HepG2 (cell line): ENCODE data around the gene TUBA4A. TPM values are rescaled to one million over a fixed set of nuclear protein-coding genes. Genes with fewer than 3 reads are reported as not detected.

Experiments used
- CBFB ChIP-seq: sonication (generic); formaldehyde crosslinking; IDR thresholded peaks from 2 replicates; pipeline ENCODE4 v1.4.0; 2020; ENCODE audit warnings: missing genetic modification reagents
- EED ChIP-seq: sonication (generic); formaldehyde crosslinking; IDR thresholded peaks from 2 replicates; pipeline ENCODE4 v1.5.0; 2020; ENCODE audit warnings: mild to moderate bottlenecking, missing genetic modification reagents
- IRF1 ChIP-seq: sonication (generic); formaldehyde crosslinking; IDR thresholded peaks from 2 replicates; pipeline ENCODE4 v1.4.0; 2020; ENCODE audit warnings: low read depth, mild to moderate bottlenecking, missing genetic modification reagents
- MED13 ChIP-seq: sonication (generic); formaldehyde crosslinking; IDR thresholded peaks from 2 replicates; pipeline ENCODE4 v1.5.0; 2020; ENCODE audit warnings: missing genetic modification reagents
- MNT ChIP-seq: fragments of 450-650 bp; IDR thresholded peaks from 2 replicates; pipeline ENCODE4 v1.6.1; 2016
- MYC ChIP-seq: sonication (generic); formaldehyde crosslinking; IDR thresholded peaks from 2 replicates; pipeline ENCODE4 v1.9.0; 2021; ENCODE audit warnings: missing genetic modification reagents, borderline replicate concordance
- NFE2L2 ChIP-seq: fragments of 150-350 bp; IDR thresholded peaks from 2 replicates; pipeline ENCODE4 v1.6.1; 2014; ENCODE audit warnings: low read length
- NR3C1 ChIP-seq: sonication (generic); formaldehyde crosslinking; IDR thresholded peaks from 2 replicates; pipeline ENCODE4 v1.4.0; 2020; ENCODE audit warnings: missing genetic modification reagents
- SYNCRIP ChIP-seq: fragments of 200-400 bp; formaldehyde crosslinking; IDR thresholded peaks from 2 replicates; pipeline ENCODE4 v1.6.1; 2018; ENCODE audit warnings: mild to moderate bottlenecking, low read depth, low read length; ENCODE audit not compliant: insufficient read depth
- TAF1 ChIP-seq: sonication (generic); formaldehyde crosslinking; IDR thresholded peaks from 2 replicates; pipeline ENCODE4 v1.4.0; 2020; ENCODE audit warnings: missing genetic modification reagents
- THAP9 ChIP-seq: sonication (generic); formaldehyde crosslinking; IDR thresholded peaks from 2 replicates; pipeline ENCODE4; 2020; ENCODE audit warnings: missing genetic modification reagents, mild to moderate bottlenecking, borderline replicate concordance
- TRIM24 ChIP-seq: sonication (generic); formaldehyde crosslinking; IDR thresholded peaks from 2 replicates; pipeline ENCODE4 v1.8.0; 2022; ENCODE audit warnings: mild to moderate bottlenecking, missing genetic modification reagents
- ZFX ChIP-seq: sonication (generic); formaldehyde crosslinking; IDR thresholded peaks from 2 replicates; pipeline ENCODE4 v1.4.0; 2020; ENCODE audit warnings: mild to moderate bottlenecking, low read depth, missing genetic modification reagents, moderate library complexity
- ZNF317 ChIP-seq: sonication (generic); formaldehyde crosslinking; IDR thresholded peaks from 2 replicates; pipeline ENCODE4 v1.5.0; 2020; ENCODE audit warnings: mild to moderate bottlenecking, missing genetic modification reagents
- ZNF331 ChIP-seq: sonication (generic); formaldehyde crosslinking; IDR thresholded peaks from 2 replicates; pipeline ENCODE4 v1.4.0; 2020; ENCODE audit warnings: missing genetic modification reagents
- ZNF724P ChIP-seq: sonication (generic); formaldehyde crosslinking; IDR thresholded peaks from 2 replicates; pipeline ENCODE4 v1.8.0; 2022; ENCODE audit warnings: missing genetic modification reagents, borderline replicate concordance
- ZNF761 ChIP-seq: sonication (generic); formaldehyde crosslinking; conservative IDR thresholded peaks from 2 replicates; pipeline ENCODE4 v1.4.0; 2020; ENCODE audit warnings: mild to moderate bottlenecking, missing genetic modification reagents
- ZSCAN21 ChIP-seq: sonication (generic); formaldehyde crosslinking; IDR thresholded peaks from 2 replicates; pipeline ENCODE4 v1.8.0; 2022; ENCODE audit warnings: mild to moderate bottlenecking, missing genetic modification reagents, moderate library complexity, borderline replicate concordance
- ZSCAN9 ChIP-seq: IDR thresholded peaks from 2 replicates; pipeline ENCODE4 v1.6.1; 2016; ENCODE audit warnings: borderline replicate concordance
- ZXDC ChIP-seq: sonication (generic); formaldehyde crosslinking; IDR thresholded peaks from 2 replicates; pipeline ENCODE4 v1.5.0; 2020; ENCODE audit warnings: mild to moderate bottlenecking, missing genetic modification reagents
- polyA plus RNA-seq, 8 experiments: library from polyadenylated mRNA; depleted of rRNA in 3 of 8; stranded (reverse) in 7 of 8; unstranded in 1 of 8; fragments of >200 nt; fragmentation: Illumina TruSeq in 4 of 8; extraction: Trizol in 4 of 8; gene quantifications; 2 replicates each; pipeline versions ENCODE4 v1.2.1 to v1.2.3, GENCODE V29; 2011 to 2016; ENCODE audit warnings: low read depth in 4 of 8, missing spikeins in 1 of 8, mixed read lengths in 1 of 8; ENCODE audit not compliant: insufficient read depth in 1 of 8
- total RNA-seq, 5 experiments: library from RNA; depleted of rRNA; stranded (reverse); fragments of >200 nt; fragmentation: Illumina TruSeq; extraction: Trizol; gene quantifications; 2 replicates each; pipeline ENCODE4 v1.2.3, GENCODE V29; 2016; ENCODE audit warnings: low read depth in 1 of 5

TUBA4A gene
- total and polyA plus RNA-seq, 2 of the 13 experiments (the other 11 are each of a cell fraction or from before 2014, with no cell fraction given): 1.3 to 12.7 TPM

- TF ChIP-seq SYNCRIP: no peak
- peak; percentile 49 for TF ChIP-seq TAF1
- TF ChIP-seq TRIM24 (CRISPR knock-in tag): no peak
- TF ChIP-seq ZNF331 (CRISPR knock-in tag): peak; percentile 84
- TF ChIP-seq ZSCAN21 (CRISPR knock-in tag): peak; percentile 47; the same call in 1 of the 2 replicates
- TF ChIP-seq MNT: no peak
- TF ChIP-seq ZNF317 (CRISPR knock-in tag): no peak
- TF ChIP-seq THAP9: peak; percentile 67; the same call in 1 of the 2 replicates
- TF ChIP-seq ZFX: peak; percentile 79
- TF ChIP-seq ZNF724P: no peak
- no peak for TF ChIP-seq NR3C1 (CRISPR knock-in tag)
- TF ChIP-seq EED (CRISPR knock-in tag): no peak
- no peak for TF ChIP-seq ZXDC (CRISPR knock-in tag)
- TF ChIP-seq MYC: 0 out of 2 replicates have a peak, but pooled peaks have one; percentile 54
- TF ChIP-seq MED13 (CRISPR knock-in tag): 0 out of 2 replicates have a peak, but pooled peaks have one; percentile 29
- no peak for TF ChIP-seq NFE2L2
- TF ChIP-seq ZNF761: no peak
- TF ChIP-seq IRF1 (CRISPR knock-in tag): no peak
- peak; percentile 30; the same call in 1 of the 2 replicates for TF ChIP-seq CBFB (CRISPR knock-in tag)
- TF ChIP-seq ZSCAN9 (CRISPR knock-in tag): peak; percentile 62; the same call in 1 of the 2 replicates
Measured at GRCh38 chr2:219207884-219208740, 45.6 kb downstream of the TUBA4A start (continued).
